Fibroblast of villous mesenchyme (primary cell): ENCODE data around the gene KCTD10. TPM values are rescaled to one million over a fixed set of nuclear protein-coding genes. Genes with fewer than 3 reads are reported as not detected.

ENCODE experiments used
- DNase-seq: peaks from one replicate; pipeline ENCODE4 v3.0.0-alpha.2; 2010; ENCODE audit warnings: low read depth
- H3K4me3 ChIP-seq: 2 replicates; pipeline ENCODE4 v1.5.1; 2011; ENCODE audit warnings: low read depth, mild to moderate bottlenecking, low read length
- total RNA-seq: library from RNA; depleted of rRNA; stranded (reverse); fragments of >200 nt; gene quantifications from 2 replicates; pipeline ENCODE4 v1.2.3, GENCODE V29; 2012
- TF ChIP-seq, protein P1 (sequence below): IDR thresholded peaks from 2 replicates; pipeline ENCODE4 v1.5.1; 2012; ENCODE audit warnings: low read depth, mild to moderate bottlenecking, low read length; ENCODE audit not compliant: insufficient read depth

KCTD10 gene
- total RNA-seq, 1 donor, result 105 TPM

DNA sequence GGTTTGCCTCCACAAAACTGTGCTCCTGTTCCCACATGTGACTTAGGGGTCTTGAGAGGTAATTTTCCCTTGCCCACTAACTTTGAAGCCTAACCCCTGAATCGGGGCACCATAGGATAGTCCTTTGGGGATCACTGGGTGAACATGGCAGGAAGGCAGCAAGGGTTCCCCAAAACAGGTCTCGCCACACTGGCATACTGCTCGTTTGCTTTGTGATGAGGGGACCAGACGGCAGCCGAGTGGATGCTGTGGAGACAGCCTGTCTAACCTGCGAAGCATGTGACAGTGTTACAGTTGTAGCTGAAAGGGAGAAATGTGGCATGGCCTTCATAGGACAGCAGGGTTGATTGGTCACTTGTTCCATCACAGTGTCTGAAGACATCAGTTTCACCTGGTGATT, 42.7 kb upstream of the KCTD10 start:
- DNase-seq, result no peak
- TF ChIP-seq, protein P1, sequence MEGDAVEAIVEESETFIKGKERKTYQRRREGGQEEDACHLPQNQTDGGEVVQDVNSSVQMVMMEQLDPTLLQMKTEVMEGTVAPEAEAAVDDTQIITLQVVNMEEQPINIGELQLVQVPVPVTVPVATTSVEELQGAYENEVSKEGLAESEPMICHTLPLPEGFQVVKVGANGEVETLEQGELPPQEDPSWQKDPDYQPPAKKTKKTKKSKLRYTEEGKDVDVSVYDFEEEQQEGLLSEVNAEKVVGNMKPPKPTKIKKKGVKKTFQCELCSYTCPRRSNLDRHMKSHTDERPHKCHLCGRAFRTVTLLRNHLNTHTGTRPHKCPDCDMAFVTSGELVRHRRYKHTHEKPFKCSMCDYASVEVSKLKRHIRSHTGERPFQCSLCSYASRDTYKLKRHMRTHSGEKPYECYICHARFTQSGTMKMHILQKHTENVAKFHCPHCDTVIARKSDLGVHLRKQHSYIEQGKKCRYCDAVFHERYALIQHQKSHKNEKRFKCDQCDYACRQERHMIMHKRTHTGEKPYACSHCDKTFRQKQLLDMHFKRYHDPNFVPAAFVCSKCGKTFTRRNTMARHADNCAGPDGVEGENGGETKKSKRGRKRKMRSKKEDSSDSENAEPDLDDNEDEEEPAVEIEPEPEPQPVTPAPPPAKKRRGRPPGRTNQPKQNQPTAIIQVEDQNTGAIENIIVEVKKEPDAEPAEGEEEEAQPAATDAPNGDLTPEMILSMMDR, result no peak
- H3K4me3 ChIP-seq, result no peak overlapping the region

DNA sequence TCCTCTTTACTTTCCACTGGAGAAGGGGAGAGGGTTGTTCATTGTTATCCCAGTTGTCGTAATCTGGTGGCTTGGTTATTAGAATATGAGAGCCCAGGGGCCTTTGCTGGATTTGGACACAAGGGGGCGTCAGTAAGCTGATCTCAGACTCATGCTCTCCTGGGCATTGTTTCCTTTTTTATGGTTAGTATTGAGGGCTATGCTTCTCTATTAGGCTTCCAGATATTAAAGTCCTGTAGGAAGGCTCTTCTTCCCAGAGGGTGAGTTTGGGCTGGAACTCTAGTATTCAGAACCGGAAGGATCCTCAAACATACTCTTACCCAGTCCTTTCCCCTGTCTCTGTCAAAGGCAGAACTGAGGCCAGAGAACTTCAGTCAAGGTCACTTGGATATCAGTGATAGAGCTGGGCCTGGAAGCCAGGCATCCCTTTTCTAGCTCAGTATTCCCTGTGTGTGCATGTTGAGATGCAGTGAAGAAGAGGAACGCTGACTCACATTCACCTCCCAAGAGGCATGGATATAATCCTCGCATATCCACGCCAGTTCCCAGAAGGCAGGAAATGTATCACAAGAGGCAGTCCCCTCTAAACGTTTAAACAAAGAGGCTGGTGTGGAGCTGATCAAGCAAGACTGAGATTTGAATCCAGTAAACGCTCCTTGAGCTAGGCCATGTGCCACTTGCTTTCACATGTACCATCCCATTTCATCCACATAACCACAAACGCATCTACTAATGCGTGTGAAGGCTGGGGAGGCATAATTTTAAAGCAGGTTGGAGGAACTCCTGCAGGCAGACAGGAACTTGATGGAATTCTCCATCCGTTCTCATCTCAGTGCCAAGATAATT, 41.9 kb upstream of the KCTD10 start:
- no peak overlapping the region for H3K4me3 ChIP-seq
- TF ChIP-seq, protein P1, result peak; percentile 91
- DNase-seq, result peak; percentile 76

DNA sequence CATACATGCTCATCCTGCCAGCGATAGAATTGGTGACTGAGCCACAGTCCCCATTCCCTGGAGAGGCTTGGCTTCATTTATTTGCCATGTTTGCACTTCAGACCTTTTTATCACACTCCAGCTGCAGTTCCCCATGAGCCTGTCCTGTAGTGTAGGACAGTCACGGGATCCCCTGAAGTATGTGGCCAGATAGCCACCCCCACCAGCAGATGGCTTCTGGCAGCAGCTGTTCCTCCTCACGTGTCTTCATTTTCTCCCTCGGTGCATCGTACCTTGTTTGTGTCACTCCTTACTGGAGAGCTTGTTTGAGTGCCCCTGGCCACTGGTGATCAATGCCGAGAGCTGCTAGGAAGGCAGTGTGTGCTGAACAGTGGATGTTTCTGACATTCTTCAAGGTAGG, 40.5 kb upstream of the KCTD10 start:
- TF ChIP-seq, protein P1, result no peak
- no peak overlapping the region for H3K4me3 ChIP-seq
- no peak for DNase-seq

DNA sequence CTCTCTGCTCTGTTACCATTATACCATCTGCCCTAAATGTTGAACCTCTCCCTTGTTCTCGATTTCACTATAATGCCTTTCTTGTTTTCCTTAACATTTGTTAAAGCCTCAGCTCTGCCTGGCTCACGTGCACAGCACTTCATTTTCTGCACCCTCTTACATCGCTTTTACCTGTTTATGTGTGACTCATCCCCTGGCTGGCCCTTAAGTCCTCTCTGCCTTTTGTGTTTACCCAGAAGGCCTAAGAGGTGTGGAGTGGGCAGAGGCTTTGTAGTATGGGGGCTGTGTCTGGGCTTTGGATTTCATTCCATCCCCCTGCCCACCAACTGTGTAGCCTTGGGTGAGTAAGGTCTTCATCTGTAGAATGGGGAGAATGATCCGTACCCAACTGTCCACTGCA, 36.9 kb upstream of the KCTD10 start:
- no peak for DNase-seq
- H3K4me3 ChIP-seq, result no peak overlapping the region
- TF ChIP-seq, protein P1, result no peak

DNA sequence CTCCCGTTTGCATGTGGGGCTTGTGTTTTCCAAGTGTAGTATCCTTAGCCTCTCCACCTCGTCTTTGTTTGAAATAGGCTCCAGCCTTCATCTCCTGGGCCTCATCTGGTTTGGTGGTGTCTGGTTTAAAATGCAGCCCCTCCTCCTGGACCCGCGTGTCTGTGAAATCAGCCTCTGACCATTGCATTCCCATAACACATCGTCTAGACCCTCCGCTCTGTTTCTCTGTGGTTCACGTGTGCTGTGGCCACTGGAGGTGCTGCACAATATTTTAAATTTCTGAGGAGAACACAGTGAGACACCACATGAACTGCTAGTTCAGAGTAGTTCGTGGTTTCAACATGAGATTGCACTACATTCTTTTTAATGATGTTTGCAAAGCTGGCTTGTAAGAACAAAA, 36.0 kb upstream of the KCTD10 start:
- H3K4me3 ChIP-seq, result no peak overlapping the region
- DNase-seq, result no peak
- TF ChIP-seq, protein P1, result no peak

DNA sequence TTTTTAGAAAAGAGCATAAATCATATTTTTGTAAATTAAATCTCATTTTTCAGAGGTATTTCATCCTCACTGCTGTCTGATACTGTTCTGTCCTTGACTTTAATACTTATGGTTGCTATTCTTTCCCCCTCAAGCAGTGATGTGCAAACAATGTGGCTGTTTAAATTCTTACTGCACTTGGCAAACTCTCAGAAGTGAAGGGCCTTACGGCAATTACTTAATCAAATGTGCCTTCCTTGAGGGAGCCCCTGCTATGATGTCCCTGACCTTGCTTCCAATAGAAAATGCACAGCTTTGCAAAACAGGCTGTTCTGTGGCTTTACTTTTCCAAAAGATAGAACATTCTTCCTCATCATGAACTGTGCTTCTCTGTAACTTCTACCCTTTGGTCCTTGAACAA, 35.5 kb upstream of the KCTD10 start:
- TF ChIP-seq, protein P1, result no peak
- no peak overlapping the region for H3K4me3 ChIP-seq
- peak; percentile 22 for DNase-seq

DNA sequence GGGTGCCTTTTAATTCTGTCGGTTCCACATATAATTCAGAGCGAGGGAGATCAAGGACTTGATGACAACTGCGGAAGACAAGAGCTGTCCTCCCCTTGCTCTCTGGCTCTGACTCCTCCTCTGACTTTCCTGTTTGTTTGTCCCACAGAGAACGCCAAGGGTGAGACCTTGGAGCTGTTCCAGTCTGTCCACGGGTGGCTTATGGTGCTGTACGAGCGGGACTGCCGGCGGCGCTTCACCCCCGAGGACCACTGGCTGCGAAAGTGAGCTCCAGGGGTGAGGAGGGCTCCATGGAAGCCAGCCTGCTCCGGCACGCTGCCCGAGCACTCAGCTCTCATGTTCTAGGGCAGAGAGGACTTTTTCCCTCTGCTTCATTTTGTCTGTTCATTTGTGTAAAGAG, 33.1 kb upstream of the KCTD10 start:
- no peak for DNase-seq
- no peak overlapping the region for H3K4me3 ChIP-seq
- TF ChIP-seq, protein P1, result no peak
